ENCODE results near the gene TMEM72. TPM values are rescaled to one million over a fixed set of nuclear protein-coding genes. Genes with fewer than 3 reads are reported as not detected.

TMEM72 gene
- total RNA-seq, 6 donors from 2014 or later = 0.06 TPM; not detected in 5

DNA sequence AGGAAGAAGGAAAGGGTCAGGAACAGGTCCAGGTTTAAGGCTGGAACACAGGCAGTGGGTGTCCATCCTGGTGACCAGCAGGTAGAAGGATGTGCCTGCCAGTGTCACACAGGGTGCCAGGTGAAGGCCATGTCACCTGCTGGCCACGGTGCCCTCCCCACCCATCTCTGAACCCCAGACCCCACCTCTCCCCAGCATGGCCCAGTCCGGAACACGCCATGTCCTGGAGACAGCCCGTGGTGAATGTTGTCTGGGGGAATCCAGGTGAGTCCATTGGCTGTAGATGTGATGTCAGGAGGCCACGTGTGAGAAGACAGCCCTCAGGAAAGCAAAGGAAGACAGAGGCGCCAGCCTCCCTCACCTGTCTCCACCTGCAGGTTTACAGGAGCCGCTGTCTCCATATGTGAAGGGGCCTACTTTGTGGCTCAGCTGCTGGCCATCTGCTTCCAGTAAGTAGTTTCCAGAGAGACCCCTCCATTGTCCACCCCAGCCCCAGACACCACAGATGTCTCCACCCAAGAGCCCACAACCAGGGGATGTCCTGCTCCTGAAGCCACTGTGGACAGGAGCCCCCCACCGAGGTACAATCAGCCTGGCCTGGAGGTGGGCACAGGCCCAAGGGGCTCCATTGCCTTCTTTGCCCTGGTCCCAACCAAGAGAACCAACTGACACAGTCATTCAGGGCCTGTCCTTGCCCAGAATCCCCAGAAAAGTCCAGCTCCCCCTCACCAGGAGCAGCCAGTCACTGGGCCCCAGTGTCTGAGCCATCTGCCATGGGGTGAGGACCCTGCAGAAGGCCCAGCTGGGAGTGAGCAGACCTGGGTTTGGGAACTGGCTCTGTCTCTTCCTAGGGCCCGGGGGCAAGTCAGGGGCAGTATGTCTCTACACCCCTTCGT, 20.7 kb downstream of the TMEM72 start:
- H3K9me3 ChIP-seq = no peaks in the 10 kb centered on the region
- H3K27me3 ChIP-seq = no peaks in the 10 kb centered on the region
- DNase-seq (no peak), ATAC-seq (ENCODE audit: low FRiP score in 2 of 2) (no peak)
- no peaks in the 10 kb centered on the region for H3K36me3 ChIP-seq
- TF ChIP-seq POLR2AphosphoS5 (IDR thresholded peaks at IDR 0.05) (no peak), EP300 (IDR thresholded peaks at IDR 0.05) (no peak), POLR2A (IDR thresholded peaks at IDR 0.05) (no peak)
- TF ChIP-seq, protein P1, sequence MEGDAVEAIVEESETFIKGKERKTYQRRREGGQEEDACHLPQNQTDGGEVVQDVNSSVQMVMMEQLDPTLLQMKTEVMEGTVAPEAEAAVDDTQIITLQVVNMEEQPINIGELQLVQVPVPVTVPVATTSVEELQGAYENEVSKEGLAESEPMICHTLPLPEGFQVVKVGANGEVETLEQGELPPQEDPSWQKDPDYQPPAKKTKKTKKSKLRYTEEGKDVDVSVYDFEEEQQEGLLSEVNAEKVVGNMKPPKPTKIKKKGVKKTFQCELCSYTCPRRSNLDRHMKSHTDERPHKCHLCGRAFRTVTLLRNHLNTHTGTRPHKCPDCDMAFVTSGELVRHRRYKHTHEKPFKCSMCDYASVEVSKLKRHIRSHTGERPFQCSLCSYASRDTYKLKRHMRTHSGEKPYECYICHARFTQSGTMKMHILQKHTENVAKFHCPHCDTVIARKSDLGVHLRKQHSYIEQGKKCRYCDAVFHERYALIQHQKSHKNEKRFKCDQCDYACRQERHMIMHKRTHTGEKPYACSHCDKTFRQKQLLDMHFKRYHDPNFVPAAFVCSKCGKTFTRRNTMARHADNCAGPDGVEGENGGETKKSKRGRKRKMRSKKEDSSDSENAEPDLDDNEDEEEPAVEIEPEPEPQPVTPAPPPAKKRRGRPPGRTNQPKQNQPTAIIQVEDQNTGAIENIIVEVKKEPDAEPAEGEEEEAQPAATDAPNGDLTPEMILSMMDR (IDR thresholded peaks at IDR 0.05) = no peak
- H3K27ac ChIP-seq = no peak overlapping the region
- 84 to 87% methylated on average over 4 to 10 of the region's 10 CpGs for WGBS, 2 donors
- H3K4me1 ChIP-seq = peaks cover 13 to 26% (median 20%) of the 10 kb centered on the region in 4 donors
- H3K4me3 ChIP-seq = no peak overlapping the region

DNA sequence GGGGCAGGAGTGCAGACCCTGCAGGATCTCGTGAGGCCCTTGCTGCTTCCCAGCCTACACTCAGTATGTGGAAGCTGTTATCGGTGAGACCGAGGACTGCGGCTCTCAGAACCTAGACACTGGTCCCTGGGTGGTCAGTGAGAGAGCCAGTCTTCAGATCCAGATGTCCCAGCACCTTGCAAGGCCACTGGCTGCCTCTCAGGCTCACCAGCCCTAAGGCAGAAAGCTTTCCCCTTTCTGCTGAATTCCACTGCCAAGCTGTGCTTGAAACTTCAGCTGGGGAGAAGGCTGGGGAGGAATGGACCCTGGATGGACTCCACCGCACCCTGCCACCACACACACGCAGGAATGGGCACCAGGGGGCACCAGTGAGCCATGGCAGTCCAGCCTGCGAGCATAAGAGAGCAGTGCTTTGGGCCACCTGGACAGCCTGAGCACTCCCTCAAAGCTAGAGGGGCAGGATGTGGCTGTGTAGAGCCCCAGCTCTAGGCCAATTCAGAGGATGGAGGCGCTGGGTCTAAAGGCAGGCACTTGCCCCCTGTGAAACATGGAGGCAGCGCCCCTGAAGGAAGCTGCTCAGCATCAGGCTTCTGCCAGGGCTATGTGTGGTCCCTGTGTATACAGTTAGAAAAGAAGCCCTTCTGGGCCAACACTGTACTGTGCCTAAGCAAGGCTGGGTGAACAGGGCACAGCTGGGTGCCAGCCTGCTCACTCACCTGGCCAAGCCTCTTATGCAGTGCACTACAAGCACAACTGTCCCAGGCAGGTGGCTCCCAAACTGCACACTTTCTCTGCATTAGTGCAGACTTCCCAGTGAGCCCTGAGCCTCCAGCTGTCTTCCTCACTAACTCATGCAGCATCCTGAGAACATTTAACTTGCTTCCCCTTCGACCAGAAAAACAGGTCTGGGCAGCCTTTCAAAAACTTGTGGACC, 21.6 kb downstream of the TMEM72 start:
- WGBS, 2 donors = 49 to 52% methylated on average over 10 of the region's 10 CpGs
- Histone ChIP-seq H3K27me3 (no peaks in the 10 kb centered on the region), H3K4me1 (peaks cover 13 to 26% (median 20%) of the 10 kb centered on the region in 4 donors), H3K9me3 (no peaks in the 10 kb centered on the region), H3K36me3 (no peaks in the 10 kb centered on the region), H3K4me3 (no peak overlapping the region), H3K27ac (no peak overlapping the region)
- ATAC-seq (ENCODE audit: low FRiP score in 2 of 2) (peak; percentile 90 to 93), DNase-seq (peak; percentile 91 to 93)
- TF ChIP-seq, protein P1 (IDR thresholded peaks at IDR 0.05) = peak; percentile 89 to 98 (median 96)
- TF ChIP-seq EP300 (IDR thresholded peaks at IDR 0.05) (no peak), POLR2A (IDR thresholded peaks at IDR 0.05) (no peak), POLR2AphosphoS5 (IDR thresholded peaks at IDR 0.05) (peak in 1 of 2 donors; percentile 42)

DNA sequence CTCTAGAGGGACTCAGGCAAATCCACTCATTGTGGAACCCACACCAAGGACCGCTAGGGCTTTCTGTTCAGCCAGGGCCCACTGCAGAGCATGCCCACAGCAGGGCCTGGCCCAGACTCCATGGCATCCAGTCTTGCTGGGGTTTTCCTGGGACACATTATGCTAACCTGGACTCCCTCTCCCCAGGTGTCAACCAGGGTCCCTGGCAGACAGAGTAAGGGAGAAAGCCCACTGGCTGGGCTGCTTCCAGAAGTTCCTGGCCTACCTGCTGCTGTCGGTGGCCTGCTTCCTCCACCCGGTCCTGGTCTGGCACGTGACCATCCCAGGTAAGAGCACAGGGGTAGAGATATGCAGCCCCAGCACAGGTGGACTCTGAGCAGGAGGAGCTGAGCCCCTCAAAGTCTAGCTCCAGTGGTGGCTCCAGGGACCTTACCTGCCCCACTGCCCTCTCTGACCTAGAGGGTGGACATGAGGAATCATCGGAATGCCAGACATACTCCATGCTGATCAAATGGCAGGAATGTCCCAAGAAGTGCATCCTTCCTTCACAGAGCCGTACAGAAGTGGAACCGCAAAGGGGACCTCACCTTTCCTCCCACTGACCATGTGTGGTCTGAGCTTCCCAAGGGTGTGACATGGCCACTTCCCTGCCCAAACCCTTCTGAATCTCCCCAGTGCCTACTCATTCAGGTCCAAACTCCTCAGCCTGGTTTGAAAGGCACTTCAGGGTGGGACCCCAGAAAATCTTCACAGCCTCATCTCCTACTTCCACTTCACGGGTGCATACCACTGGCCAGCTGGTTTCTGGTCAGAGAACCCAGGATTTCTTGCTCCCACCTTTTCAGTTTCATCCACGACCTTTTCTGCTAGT, 22.5 kb downstream of the TMEM72 start:
- 77 to 84% methylated on average over 7 to 9 of the region's 9 CpGs for WGBS, 2 donors

More for the DNA sequence above, 22.5 kb downstream of the TMEM72 start:
- no peaks in the 10 kb centered on the region for H3K36me3 ChIP-seq
- no peak overlapping the region for H3K4me3 ChIP-seq
- DNase-seq = no peak
- H3K27me3 ChIP-seq = no peaks in the 10 kb centered on the region
- TF ChIP-seq, protein P1 (IDR thresholded peaks at IDR 0.05) = no peak
- TF ChIP-seq EP300 (IDR thresholded peaks at IDR 0.05) (no peak), POLR2AphosphoS5 (IDR thresholded peaks at IDR 0.05) (no peak)
- ATAC-seq (ENCODE audit: low FRiP score in 2 of 2) = no peak
- H3K9me3 ChIP-seq = no peaks in the 10 kb centered on the region
- H3K4me1 ChIP-seq = peaks cover 13 to 26% (median 20%) of the 10 kb centered on the region in 4 donors
- H3K27ac ChIP-seq = no peak overlapping the region

Data from upper lobe of left lung (tissue), 6 donors.